ENCODE data around the gene TAPBP. TPM values are rescaled to one million over a fixed set of nuclear protein-coding genes. Genes with fewer than 3 reads are reported as not detected.

TAPBP gene
- total RNA-seq, 1 experiment from 2014 or later: 28.2 TPM

- H2BK20ac ChIP-seq (ENCODE audit: low read depth, low read length, poor library complexity, severe bottlenecking): no peak overlapping the region
- Mint-ChIP-seq H3K9me3 (peaks cover 0 to 3% of the 10 kb centered on the region in 2 experiments; a peak in 3 of 5 replicates), H3K27me3 (ENCODE audit: low read depth) (no peaks in the 10 kb centered on the region; the same call in 1 of the 2 replicates), H3K4me1 (peaks cover 61 to 67% of the 10 kb centered on the region in 2 experiments), H3K36me3 (ENCODE audit: insufficient read depth in 1 of 3, low read depth in 3 of 3) (peaks cover 28 to 47% (median 42%) of the 10 kb centered on the region in 3 experiments), H3K4me3 (peak overlapping the region in 1 of 2 experiments; percentile 8; a peak in 1 of 5 replicates), H3K27ac (peak overlapping the region in 1 of 3 experiments; percentile 64; a peak in 3 of 7 replicates)
- no peak for TF ChIP-seq CTCF (conservative IDR thresholded peaks at IDR 0.05)
- peaks cover 20% of the 10 kb centered on the region for H3K23me2 ChIP-seq (ENCODE audit: insufficient read length, low read depth, low read length, poor library complexity, severe bottlenecking)
- DNase-seq: no peak
- H2BK5ac ChIP-seq (ENCODE audit: insufficient read length, low read length): no peak overlapping the region
- H4K5ac ChIP-seq (ENCODE audit: insufficient read length, low read depth, low read length): no peak overlapping the region
- H4K91ac ChIP-seq (ENCODE audit: insufficient read length, low read depth, low read length): no peak overlapping the region
- no peak overlapping the region for H3K4ac ChIP-seq (ENCODE audit: low read depth, low read length)
- peaks cover 8% of the 10 kb centered on the region; the same call in 1 of the 2 replicates for H3K79me2 ChIP-seq (ENCODE audit: insufficient read depth, low read length)
- H2BK120ac ChIP-seq (ENCODE audit: low read depth, low read length, poor library complexity, severe bottlenecking): no peak overlapping the region
- H2AK5ac ChIP-seq (ENCODE audit: insufficient read length, low read length): no peak overlapping the region
- no peak overlapping the region for H3T11ph ChIP-seq (ENCODE audit: low read length)
- no peak overlapping the region for H3K27ac ChIP-seq (ENCODE audit: insufficient read length, low read depth, low read length)
- H2AFZ ChIP-seq (ENCODE audit: low read length): no peak overlapping the region
- no peak overlapping the region for H3K9ac ChIP-seq (ENCODE audit: extremely low read depth, insufficient read length, low read length)
- H4K8ac ChIP-seq (replicated peaks; ENCODE audit: insufficient read length, low read depth, low read length): no peak overlapping the region
- peaks cover 7% of the 10 kb centered on the region for H3K79me1 ChIP-seq (ENCODE audit: insufficient read depth, low read depth, low read length, poor library complexity, severe bottlenecking)
- no peak overlapping the region for H3K18ac ChIP-seq (ENCODE audit: insufficient read length, low read depth, low read length)
- H3K27me3 ChIP-seq (ENCODE audit: insufficient read depth, low read length): no peaks in the 10 kb centered on the region
- no peak overlapping the region for H3K23ac ChIP-seq (ENCODE audit: insufficient read length, low read depth, low read length)
- H3K4me2 ChIP-seq (ENCODE audit: insufficient read depth, insufficient read length, low read length): no peak overlapping the region
- no peak overlapping the region for H3K56ac ChIP-seq (ENCODE audit: insufficient read length, low read depth, low read length)
- peaks cover 9% of the 10 kb centered on the region; the same call in 1 of the 2 replicates for H3K4me1 ChIP-seq (ENCODE audit: insufficient read depth, low read length)
- no peak overlapping the region for H2BK15ac ChIP-seq (ENCODE audit: low read depth, low read length)
- H2BK12ac ChIP-seq (ENCODE audit: insufficient read length, low read depth, low read length): no peak overlapping the region
- H3K9me3 ChIP-seq (ENCODE audit: control insufficient read depth, low read depth, low read length): no peaks in the 10 kb centered on the region
- H3K14ac ChIP-seq (ENCODE audit: insufficient read depth, low read length): no peak overlapping the region
- WGBS (ENCODE audit: extremely low coverage, insufficient read length, low lambda C conversion rate): no CpG with 5 or more reads among the region's 3 CpGs
- H4K20me1 ChIP-seq (ENCODE audit: control insufficient read depth, insufficient read depth, insufficient read length): no peaks in the 10 kb centered on the region
These were observed 6.0 kb upstream of the TAPBP start for GRCh38 chr6:33319939-33320314.

Data from H9 (cell line).